Lung (tissue), 12 donors: ENCODE data around the gene KLF16. TPM values are rescaled to one million over a fixed set of nuclear protein-coding genes. Genes with fewer than 3 reads are reported as not detected.

Source experiments
- ATAC-seq: fragments of 200-7000 bp; cut with Tn5 transposase; one replicate; pipeline ENCODE4 v1.9.1; 2020; ENCODE audit warnings: moderate number of reproducible peaks; ENCODE audit not compliant: insufficient read depth, low FRiP score
- DNase-seq, 3 donors: peaks; one replicate each; pipeline ENCODE4 v3.0.0-alpha.2; 2013 to 2017
- H3K27ac ChIP-seq, 2 donors: one replicate each; pipeline ENCODE4 v1.5.1; 2013; ENCODE audit warnings: mild to moderate bottlenecking in 2 of 2, moderate library complexity in 2 of 2, control low read depth in 1 of 2, inconsistent platforms in 1 of 2, low read depth in 1 of 2, low read length in 1 of 2
- H3K27me3 ChIP-seq, 3 donors: one replicate each; pipeline ENCODE4 v1.5.1; 2013; ENCODE audit warnings: low read length in 2 of 3; ENCODE audit not compliant: control insufficient read depth in 3 of 3, insufficient read depth in 3 of 3
- H3K36me3 ChIP-seq, 4 donors: one replicate each; pipeline ENCODE4 v1.5.1; 2013; ENCODE audit warnings: low read length in 4 of 4, mild to moderate bottlenecking in 1 of 4, moderate library complexity in 1 of 4; ENCODE audit not compliant: control insufficient read depth in 4 of 4, insufficient read depth in 4 of 4
- H3K4me1 ChIP-seq, 5 donors: one replicate each; pipeline ENCODE4 v1.5.1; 2013; ENCODE audit warnings: low read length in 5 of 5, mild to moderate bottlenecking in 2 of 5, moderate library complexity in 1 of 5; ENCODE audit not compliant: control insufficient read depth in 5 of 5, insufficient read depth in 5 of 5
- H3K4me3 ChIP-seq: one replicate; pipeline ENCODE4 v1.5.1; 2013; ENCODE audit warnings: mild to moderate bottlenecking, control low read depth, moderate library complexity
- H3K9ac ChIP-seq, 2 donors: one replicate each; pipeline ENCODE4 v1.5.1; 2013; ENCODE audit warnings: low read length in 2 of 2, control low read depth in 1 of 2; ENCODE audit not compliant: insufficient read depth in 1 of 2
- H3K9me3 ChIP-seq, 4 donors: one replicate each; pipeline ENCODE4 v1.5.1; 2013; ENCODE audit warnings: low read length in 3 of 4, mild to moderate bottlenecking in 1 of 4, moderate library complexity in 1 of 4; ENCODE audit not compliant: control insufficient read depth in 4 of 4, insufficient read depth in 3 of 4
- WGBS, 2 donors: extraction: QIAGEN DNeasy Blood & Tissue Kit; methylation state at CpG; one replicate each; pipeline ENCODE4 v1.1.7; 2013; 5-methylcytosine and 5-hydroxymethylcytosine counted together
- polyA plus RNA-seq, 2 donors: library from polyadenylated mRNA; stranded (reverse); fragments of 200-250 nt; gene quantifications; one replicate each; pipeline ENCODE4 v1.2.1, GENCODE V29; 2013
- total RNA-seq, 2 donors: library from RNA; depleted of rRNA in 1 of 2; stranded (reverse); fragments of >200 nt in 1 of 2; gene quantifications; one replicate each; pipeline ENCODE4 v1.2.1, GENCODE V29; 2014 to 2021
- TF ChIP-seq, protein P1 (sequence below): IDR thresholded peaks from 2 replicates; pipeline ENCODE4 v1.5.1; 2012; ENCODE audit warnings: mild to moderate bottlenecking; ENCODE audit errors: control extremely low read depth, extremely low read depth
- donor health status: control.
- donor health status: control.
- donor health status: Bipolar disorder and iron deficiency.
- donor health status: healthy.
- donor health status: DM: yes; HTN: yes; CAD: no.

The KLF16 gene
- total and polyA plus RNA-seq, 4 donors: 3.3 to 25.6 (median 15.8) TPM

GRCh38 chr19:1817553-1818179 is 45.7 kb downstream of the KLF16 start:
- H3K4me1 ChIP-seq: peaks cover 0 to 17% (median 3%) of the 10 kb centered on the region in 5 donors
- ATAC-seq (no peak), DNase-seq (no peak)
- no peaks in the 10 kb centered on the region for H3K9me3 ChIP-seq
- H3K4me3 ChIP-seq: no peak overlapping the region
- WGBS, 2 donors: 94 to 95% methylated on average over 25 of the region's 25 CpGs
- no peak overlapping the region for H3K9ac ChIP-seq
- H3K27me3 ChIP-seq: no peaks in the 10 kb centered on the region
- TF ChIP-seq, protein P1, sequence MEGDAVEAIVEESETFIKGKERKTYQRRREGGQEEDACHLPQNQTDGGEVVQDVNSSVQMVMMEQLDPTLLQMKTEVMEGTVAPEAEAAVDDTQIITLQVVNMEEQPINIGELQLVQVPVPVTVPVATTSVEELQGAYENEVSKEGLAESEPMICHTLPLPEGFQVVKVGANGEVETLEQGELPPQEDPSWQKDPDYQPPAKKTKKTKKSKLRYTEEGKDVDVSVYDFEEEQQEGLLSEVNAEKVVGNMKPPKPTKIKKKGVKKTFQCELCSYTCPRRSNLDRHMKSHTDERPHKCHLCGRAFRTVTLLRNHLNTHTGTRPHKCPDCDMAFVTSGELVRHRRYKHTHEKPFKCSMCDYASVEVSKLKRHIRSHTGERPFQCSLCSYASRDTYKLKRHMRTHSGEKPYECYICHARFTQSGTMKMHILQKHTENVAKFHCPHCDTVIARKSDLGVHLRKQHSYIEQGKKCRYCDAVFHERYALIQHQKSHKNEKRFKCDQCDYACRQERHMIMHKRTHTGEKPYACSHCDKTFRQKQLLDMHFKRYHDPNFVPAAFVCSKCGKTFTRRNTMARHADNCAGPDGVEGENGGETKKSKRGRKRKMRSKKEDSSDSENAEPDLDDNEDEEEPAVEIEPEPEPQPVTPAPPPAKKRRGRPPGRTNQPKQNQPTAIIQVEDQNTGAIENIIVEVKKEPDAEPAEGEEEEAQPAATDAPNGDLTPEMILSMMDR: no peak
- H3K27ac ChIP-seq: no peak overlapping the region
- peaks cover 10 to 73% (median 13%) of the 10 kb centered on the region in 4 donors for H3K36me3 ChIP-seq

DNA sequence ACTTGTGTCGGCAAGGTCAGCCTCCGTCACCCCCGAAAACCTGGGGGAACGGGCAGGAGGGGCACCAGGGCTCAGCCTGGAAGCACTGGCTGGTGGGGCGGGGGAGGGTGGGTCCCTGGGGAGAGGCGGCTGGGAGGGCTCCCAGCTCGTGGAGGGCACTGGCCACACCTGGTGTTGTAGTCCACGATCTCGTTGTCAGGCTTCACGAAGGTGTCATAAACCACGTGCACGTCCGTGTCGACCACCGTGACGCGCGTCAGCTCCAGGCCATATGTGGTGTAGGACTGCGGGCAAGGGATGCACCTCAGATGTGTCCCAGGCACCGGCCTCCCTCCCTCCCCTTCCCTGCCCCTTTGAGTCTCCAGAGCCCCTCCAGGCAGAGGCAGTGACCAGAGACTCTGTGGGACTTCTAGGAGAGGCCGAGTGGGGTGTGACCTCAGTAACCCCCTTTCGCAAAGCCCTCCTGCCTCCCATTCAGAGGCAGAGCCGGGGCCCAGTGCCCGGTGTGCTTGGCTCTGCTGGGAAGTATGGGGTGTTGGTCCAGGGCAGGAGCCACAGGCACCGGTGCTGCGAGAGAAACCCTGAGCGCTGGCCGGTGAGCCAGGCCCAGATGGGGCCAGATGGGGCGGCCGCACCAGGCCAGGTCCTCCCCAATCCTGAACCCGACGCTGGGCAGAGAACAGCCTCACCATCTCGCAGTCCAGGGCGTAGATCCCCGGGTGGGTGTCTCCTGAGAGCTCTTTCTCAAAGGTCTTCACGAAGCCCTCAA is 46.7 kb downstream of the KLF16 start:
- DNase-seq (no peak), ATAC-seq (no peak)
- peaks cover 0 to 18% (median 3%) of the 10 kb centered on the region in 5 donors for H3K4me1 ChIP-seq
- peaks cover 10 to 64% (median 13%) of the 10 kb centered on the region in 4 donors for H3K36me3 ChIP-seq
- no peaks in the 10 kb centered on the region for H3K9me3 ChIP-seq
- no peak overlapping the region for H3K4me3 ChIP-seq
- 93% methylated on average over 36 of the region's 36 CpGs for WGBS, 2 donors
- H3K9ac ChIP-seq: no peak overlapping the region
- TF ChIP-seq, protein P1: no peak
- H3K27me3 ChIP-seq: no peaks in the 10 kb centered on the region
- H3K27ac ChIP-seq: no peak overlapping the region

DNA sequence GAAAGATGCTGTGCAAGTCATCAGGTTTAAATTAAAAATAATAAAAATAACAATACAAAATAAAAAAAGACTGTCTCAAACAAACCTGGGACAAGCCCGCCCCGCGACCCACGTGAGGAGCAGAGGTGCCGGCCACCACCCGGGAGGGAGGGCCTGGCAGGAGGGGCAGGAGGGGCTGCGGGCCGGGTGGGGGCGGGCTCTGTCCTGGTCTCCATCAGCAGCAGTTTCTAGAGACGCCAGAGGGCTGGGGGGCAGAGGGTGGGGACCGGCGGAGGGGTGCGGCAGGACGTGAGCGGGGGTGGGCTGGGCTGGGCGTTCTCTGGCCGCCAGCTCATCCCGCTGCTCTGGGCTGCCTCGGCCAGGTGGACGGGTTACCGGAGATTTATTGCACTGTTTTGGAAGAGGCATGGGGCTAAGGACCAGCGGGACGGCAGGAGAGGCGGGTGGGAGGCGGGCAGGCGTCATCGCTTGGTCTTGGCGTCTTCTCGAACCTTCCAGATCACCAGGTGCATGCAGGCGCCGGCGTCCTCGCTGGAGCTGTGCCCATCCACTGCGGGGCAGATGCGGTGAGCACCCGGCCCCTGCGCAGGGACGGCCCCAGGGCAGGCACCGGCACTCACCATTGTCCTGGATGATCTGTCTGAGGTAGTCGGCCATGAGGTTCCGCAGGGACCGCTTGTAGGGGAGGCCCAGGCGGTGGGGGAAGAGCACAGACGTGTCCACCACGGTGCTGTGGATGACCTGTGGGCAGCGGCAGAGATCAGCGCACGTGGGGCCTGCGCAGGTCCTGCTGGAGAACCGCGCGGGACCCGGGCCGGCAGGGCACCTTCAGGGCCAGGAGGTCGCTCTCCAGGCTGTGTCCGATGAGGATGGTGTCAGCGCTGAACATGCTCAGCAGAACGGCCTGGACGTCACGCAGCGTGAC is 47.5 kb downstream of the KLF16 start:
- TF ChIP-seq, protein P1: no peak
- Histone ChIP-seq H3K4me1 (peaks cover 0 to 18% (median 3%) of the 10 kb centered on the region in 5 donors), H3K9ac (no peak overlapping the region), H3K36me3 (peaks cover 10 to 59% (median 13%) of the 10 kb centered on the region in 4 donors), H3K4me3 (no peak overlapping the region), H3K27me3 (no peaks in the 10 kb centered on the region), H3K9me3 (no peaks in the 10 kb centered on the region), H3K27ac (no peak overlapping the region)
- DNase-seq: no peak
- 93 to 94% methylated on average over 60 to 61 of the region's 61 CpGs for WGBS, 2 donors
- ATAC-seq: no peak
